Activated naive CD4-positive, alpha-beta T cell treated with anti-CD3 and anti-CD28 coated beads for 36 hours (primary cell): Measurements from ENCODE around the gene NUCB2. TPM values are rescaled to one million over a fixed set of nuclear protein-coding genes. Genes with fewer than 3 reads are reported as not detected.

Source experiments
- CTCF ChIA-PET: fragments of 350-600 bp; sonication (Branson Sonifier 250); formaldehyde crosslinking; loops from one replicate; lab custom pipeline; 2021; ENCODE audit warnings: antibody characterized with exemption; lab: Charles Lee
- DNase-seq: peaks from one replicate; pipeline ENCODE4 v3.0.0-alpha.2; 2020
- H3K27ac Mint-ChIP-seq: one replicate; pipeline ENCODE4 v1.8.0; 2021; ENCODE audit warnings: mild to moderate bottlenecking, mixed read lengths
- H3K27me3 Mint-ChIP-seq: one replicate; pipeline ENCODE4 v1.8.0; 2021; ENCODE audit warnings: low read depth, mixed read lengths
- H3K36me3 Mint-ChIP-seq: one replicate; pipeline ENCODE4 v1.8.0; 2021; ENCODE audit warnings: low read depth, mixed read lengths
- H3K4me1 Mint-ChIP-seq: one replicate; pipeline ENCODE4 v1.8.0; 2021; ENCODE audit warnings: low read depth, mixed read lengths
- H3K4me3 Mint-ChIP-seq: one replicate; pipeline ENCODE4 v1.8.0; 2021; ENCODE audit warnings: mild to moderate bottlenecking, moderate library complexity, mixed read lengths
- H3K9me3 Mint-ChIP-seq: one replicate; pipeline ENCODE4 v1.8.0; 2021; ENCODE audit warnings: mixed read lengths
- intact Hi-C: fragments of 100-400 bp; cut with micrococcal nuclease; formaldehyde crosslinking; loops from one replicate; pipeline ENCODE4 v1.15.1; 2023
- total RNA-seq, 2 experiments: library from RNA; stranded (reverse); gene quantifications; one replicate each; pipeline ENCODE4 v1.2.3, GENCODE V29; 2021

The NUCB2 gene
- total RNA-seq, 2 experiments from 2014 or later, result 67.7 to 74.0 TPM

DNA sequence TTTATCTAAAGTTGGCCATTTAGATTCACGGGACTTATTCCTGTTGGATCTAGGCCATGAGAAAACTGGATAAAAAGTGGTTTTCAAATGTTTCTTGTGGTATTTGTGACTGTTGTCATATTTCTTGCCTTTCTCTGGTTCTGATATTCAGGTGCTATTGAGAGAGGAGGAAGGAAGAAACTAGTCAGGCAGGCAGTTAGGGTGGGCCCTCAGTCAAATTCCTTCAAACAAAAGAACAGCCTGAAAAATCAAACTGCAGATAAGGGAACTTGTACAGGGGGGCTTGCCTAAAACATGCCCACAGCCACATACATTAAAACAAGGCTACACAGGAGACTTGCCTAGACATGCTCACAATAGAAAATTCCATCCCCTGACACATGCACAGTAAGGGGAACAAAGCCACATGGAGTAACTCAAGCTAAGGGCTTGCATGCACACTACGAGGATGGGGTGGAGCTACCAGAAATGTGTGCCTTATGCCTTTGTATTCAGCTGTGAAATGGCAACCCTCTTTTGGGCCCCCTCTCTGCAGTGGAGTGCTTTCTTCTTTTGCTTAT lies 93.2 kb downstream of the NUCB2 start:
- no peak for DNase-seq
- Mint-ChIP-seq H3K4me3 (no peak overlapping the region), H3K27ac (no peak overlapping the region), H3K9me3 (peaks cover 38% of the 10 kb centered on the region), H3K36me3 (peaks cover 62% of the 10 kb centered on the region), H3K4me1 (no peaks in the 10 kb centered on the region), H3K27me3 (no peaks in the 10 kb centered on the region)
- intact Hi-C loops, result no loop called here
- CTCF ChIA-PET, result interaction anchor here (0.6 kb wide), 1 partner anchor 135 kb away, joined by 3 read pairs; no protein-coding TSS in a partner anchor

DNA sequence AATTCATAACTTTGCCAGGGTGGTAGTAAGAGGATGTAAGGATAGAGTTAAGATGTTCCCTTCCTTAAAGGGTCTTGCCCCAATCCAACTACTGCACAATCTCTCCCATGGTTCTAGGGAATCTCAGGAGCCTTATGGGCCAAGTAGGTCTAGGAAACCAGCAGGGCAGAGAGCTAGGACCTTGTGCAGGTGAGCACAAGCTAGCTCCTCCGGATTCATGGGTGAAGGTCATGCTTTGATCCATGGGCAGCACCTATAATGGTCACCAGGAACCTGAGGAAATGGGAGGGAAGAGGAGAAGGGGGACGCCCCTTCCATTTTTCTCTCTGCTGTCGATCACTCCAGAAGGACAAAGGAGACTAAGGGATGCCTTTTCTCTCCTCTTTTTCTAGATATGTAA lies 95.1 kb downstream of the NUCB2 start:
- Mint-ChIP-seq H3K36me3 (peaks cover 62% of the 10 kb centered on the region), H3K27me3 (no peaks in the 10 kb centered on the region), H3K4me1 (no peaks in the 10 kb centered on the region), H3K9me3 (peaks cover 38% of the 10 kb centered on the region), H3K4me3 (no peak overlapping the region), H3K27ac (no peak overlapping the region)
- CTCF ChIA-PET, result no interaction called here
- intact Hi-C loops, result no loop called here
- DNase-seq, result no peak

DNA sequence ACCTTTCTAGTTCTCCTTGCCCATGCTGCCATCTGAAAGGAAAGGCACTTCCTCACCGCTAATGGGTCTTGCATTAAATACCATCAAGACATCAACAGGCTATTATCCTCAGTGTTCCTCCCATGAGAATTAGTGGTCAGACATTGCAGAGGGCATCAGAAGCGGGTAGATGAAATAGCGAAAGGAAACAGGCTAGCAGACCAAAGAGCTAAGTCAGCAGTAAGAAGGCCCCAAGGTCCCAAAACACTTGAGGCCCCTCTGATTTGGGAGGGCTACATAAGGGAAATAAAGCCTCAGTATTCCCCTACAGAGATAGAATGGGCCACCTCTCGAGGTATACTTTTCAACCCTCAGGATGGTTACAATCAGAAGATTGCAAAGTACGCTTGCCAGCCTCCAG lies 99.0 kb downstream of the NUCB2 start:
- CTCF ChIA-PET, result interaction anchor here (1.0 to 1.8 kb wide), 2 partner anchors 8 to 11 kb away, joined by 4 to 13 read pairs; no protein-coding TSS in a partner anchor
- DNase-seq, result no peak
- Mint-ChIP-seq H3K27me3 (no peaks in the 10 kb centered on the region), H3K4me3 (no peak overlapping the region), H3K4me1 (no peaks in the 10 kb centered on the region), H3K9me3 (peaks cover 25% of the 10 kb centered on the region), H3K27ac (no peak overlapping the region), H3K36me3 (peaks cover 34% of the 10 kb centered on the region)
- intact Hi-C loops, result no loop called here

DNA sequence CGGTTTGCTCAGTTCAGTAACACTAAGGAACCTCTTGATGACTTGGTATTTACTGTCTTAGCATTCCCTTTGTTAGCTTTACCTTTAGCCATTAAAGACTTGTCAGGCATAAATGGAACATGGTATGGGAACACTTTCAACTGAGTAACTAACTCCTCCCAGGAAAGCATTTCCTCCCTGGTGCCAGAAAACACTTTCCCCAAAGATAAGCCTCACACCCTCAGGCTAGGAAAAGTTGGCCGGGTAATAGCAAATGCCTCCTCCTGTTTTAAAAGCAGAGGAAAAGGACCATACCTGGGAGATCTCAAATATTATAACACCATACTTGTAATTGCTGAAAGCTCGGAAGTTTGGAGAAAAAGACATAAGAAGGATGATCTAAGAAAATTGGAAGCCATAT lies 100.0 kb downstream of the NUCB2 start:
- intact Hi-C loops, result no loop called here
- no peak overlapping the region for H3K27ac Mint-ChIP-seq
- peaks cover 25% of the 10 kb centered on the region for H3K36me3 Mint-ChIP-seq
- H3K4me3 Mint-ChIP-seq, result no peak overlapping the region
- no peak for DNase-seq
- H3K27me3 Mint-ChIP-seq, result no peaks in the 10 kb centered on the region
- H3K9me3 Mint-ChIP-seq, result peaks cover 16% of the 10 kb centered on the region
- H3K4me1 Mint-ChIP-seq, result no peaks in the 10 kb centered on the region
- CTCF ChIA-PET, result interaction anchor here (0.7 kb wide), 1 partner anchor 8 kb away, joined by 3 read pairs; no protein-coding TSS in a partner anchor

DNA sequence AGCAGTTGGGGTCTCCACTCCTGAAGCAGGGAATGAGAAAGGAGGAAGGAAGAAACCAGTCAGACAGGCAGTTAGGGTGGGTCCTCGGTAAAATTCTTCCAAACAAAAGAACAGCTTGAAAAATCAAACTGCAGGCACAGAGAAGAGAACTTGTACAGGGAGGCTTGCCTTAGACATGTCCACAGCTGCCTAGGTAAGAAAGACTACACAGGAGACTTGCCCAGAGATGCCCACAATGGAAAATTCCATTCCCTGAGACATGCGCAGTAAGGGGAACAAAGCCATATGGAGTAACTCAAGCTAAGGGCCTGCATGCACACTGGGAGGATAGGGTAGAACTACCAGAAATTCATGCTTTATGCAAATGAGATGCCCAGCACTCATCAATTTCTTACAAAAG lies 102.1 kb downstream of the NUCB2 start:
- Mint-ChIP-seq H3K4me1 (no peaks in the 10 kb centered on the region), H3K9me3 (no peaks in the 10 kb centered on the region), H3K27me3 (no peaks in the 10 kb centered on the region), H3K4me3 (no peak overlapping the region), H3K36me3 (peaks cover 5% of the 10 kb centered on the region), H3K27ac (no peak overlapping the region)
- CTCF ChIA-PET, result interaction anchor here (0.7 to 1.9 kb wide), 5 partner anchors 10 to 149 kb away, joined by 3 to 7 read pairs (median 6); partner anchors contain the start of gene KCNJ11
- no peak for DNase-seq
- intact Hi-C loops, result no loop called here

DNA sequence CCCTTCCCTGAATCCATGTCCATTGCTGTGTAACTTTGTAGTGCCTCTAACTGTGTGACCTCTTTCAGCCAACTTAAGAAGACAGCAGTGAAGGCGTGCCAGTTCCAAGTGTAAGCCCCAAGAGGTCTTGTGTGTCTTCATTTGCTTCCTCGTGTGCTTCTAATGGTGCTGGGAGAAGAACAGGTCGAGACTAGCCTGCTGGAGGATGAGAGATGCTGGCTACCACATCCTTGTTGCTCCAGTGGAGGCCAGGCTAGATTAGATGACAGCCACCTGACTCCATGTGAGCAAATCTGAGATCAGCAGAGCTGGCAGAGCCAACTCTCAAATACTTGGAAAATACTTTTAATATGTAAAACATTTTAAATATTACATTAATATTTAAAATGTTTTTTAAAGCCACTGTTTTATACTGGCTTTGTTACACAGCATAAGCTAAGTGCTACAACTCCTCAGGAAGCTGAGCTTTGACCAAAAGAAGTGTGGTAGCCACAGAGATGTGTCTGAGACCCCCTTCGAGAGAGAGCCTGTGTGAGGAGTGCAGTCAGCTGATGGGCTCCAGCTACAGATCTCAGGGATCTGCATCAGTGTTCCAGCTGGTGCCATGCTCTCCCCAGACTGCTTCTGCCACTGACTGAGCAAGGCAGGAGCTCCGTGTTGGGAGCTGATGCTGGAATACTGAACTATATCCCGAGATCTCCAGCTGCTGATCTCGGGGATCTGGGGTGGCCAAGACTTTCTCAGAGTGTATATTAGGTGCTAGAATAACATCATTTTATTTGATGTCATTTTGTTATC lies 103.0 kb downstream of the NUCB2 start:
- Mint-ChIP-seq H3K4me3 (no peak overlapping the region), H3K4me1 (no peaks in the 10 kb centered on the region), H3K36me3 (peaks cover 1% of the 10 kb centered on the region), H3K9me3 (no peaks in the 10 kb centered on the region), H3K27ac (no peak overlapping the region), H3K27me3 (no peaks in the 10 kb centered on the region)
- CTCF ChIA-PET, result interaction anchor here (0.7 to 1.9 kb wide), 8 partner anchors 9 to 150 kb away, joined by 3 to 7 read pairs (median 4); partner anchors contain the start of gene KCNJ11
- intact Hi-C loops, result loop anchor here (5.0 to 10.0 kb wide), 3 partner anchors 355 to 595 kb away; partner anchors contain the start of gene KCNC1
- DNase-seq, result no peak

DNA sequence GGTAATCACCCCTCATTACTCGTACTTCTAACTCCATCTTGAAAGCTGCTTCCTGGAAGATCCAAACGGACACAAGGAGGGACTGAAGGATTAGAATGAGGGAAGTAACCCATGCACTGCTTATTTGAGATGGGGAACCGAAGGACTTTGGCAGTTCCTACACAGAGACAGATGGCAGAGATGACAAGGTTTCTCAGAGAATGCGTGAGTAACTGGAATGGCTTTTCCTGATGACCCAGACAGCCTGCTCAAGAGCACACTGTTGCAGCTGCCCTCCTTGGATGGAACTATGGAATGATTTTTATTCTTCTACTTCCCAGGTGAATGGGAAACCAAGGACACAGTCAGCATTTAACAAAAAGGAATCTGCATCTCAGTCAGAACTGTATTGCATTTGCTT lies 104.6 kb downstream of the NUCB2 start:
- intact Hi-C loops, result loop anchor here (5.0 to 10.0 kb wide), 3 partner anchors 354 to 594 kb away; partner anchors contain the start of gene KCNC1
- Mint-ChIP-seq H3K27ac (no peak overlapping the region), H3K9me3 (no peaks in the 10 kb centered on the region), H3K36me3 (peaks cover 1% of the 10 kb centered on the region), H3K4me3 (no peak overlapping the region), H3K4me1 (no peaks in the 10 kb centered on the region), H3K27me3 (no peaks in the 10 kb centered on the region)
- CTCF ChIA-PET, result interaction anchor here (0.8 to 4.7 kb wide), 3 partner anchors 124 to 147 kb away, joined by 3 to 92 read pairs (median 4); no protein-coding TSS in a partner anchor
- DNase-seq, result no peak

Other genes starting within 250 kb of the NUCB2 start
- gene RPS13, start 199.1 kb upstream of the NUCB2 start, total RNA-seq, result 1,000 to 10,000 TPM; 2,045 to 2,099 TPM
- gene PIK3C2A, start 68.8 kb upstream of the NUCB2 start, total RNA-seq, result 10 to 100 TPM; 16.4 to 17.3 TPM
- gene NCR3LG1, start 75.1 kb downstream of the NUCB2 start, total RNA-seq, result under 1 TPM; 0.72 TPM
- gene KCNJ11, start 111.9 kb downstream of the NUCB2 start, total RNA-seq, result 1 to 10 TPM; 1.0 to 1.3 TPM
- gene ABCC8, start 200.1 kb downstream of the NUCB2 start, total RNA-seq, result not detected